Hepatocyte (in vitro differentiated cells): ENCODE data around the gene STAP2. TPM values are rescaled to one million over a fixed set of nuclear protein-coding genes. Genes with fewer than 3 reads are reported as not detected.

Experiments
- DNase-seq: peaks from one replicate; pipeline ENCODE4 v3.0.0-alpha.2; 2016; ENCODE audit warnings: low spot score
- H2AFZ ChIP-seq: fragments of 200-600 bp; sonication (generic); 2 replicates; pipeline ENCODE4 v1.6.0; 2016; ENCODE audit warnings: antibody characterized with exemption, mild to moderate bottlenecking
- H3K27ac ChIP-seq: fragments of 200-600 bp; sonication (generic); 2 replicates; pipeline ENCODE4 v1.5.1; 2016; ENCODE audit warnings: mild to moderate bottlenecking
- H3K27me3 ChIP-seq: fragments of 200-600 bp; sonication (generic); 2 replicates; pipeline ENCODE4 v1.6.1; 2016
- H3K36me3 ChIP-seq: fragments of 200-600 bp; sonication (generic); replicated peaks from 2 replicates; pipeline ENCODE4 v1.5.1; 2016; ENCODE audit warnings: low read depth; ENCODE audit not compliant: insufficient read depth
- H3K4me1 ChIP-seq: fragments of 200-600 bp; sonication (generic); 2 replicates; pipeline ENCODE4 v1.5.1; 2016; ENCODE audit warnings: mild to moderate bottlenecking, moderate library complexity; ENCODE audit not compliant: insufficient read depth
- H3K4me2 ChIP-seq: fragments of 200-600 bp; sonication (generic); 2 replicates; pipeline ENCODE4 v1.6.0; 2016
- H3K4me3 ChIP-seq: fragments of 200-600 bp; sonication (generic); 2 replicates; pipeline ENCODE4 v1.5.1; 2016; ENCODE audit warnings: mild to moderate bottlenecking
- H3K79me2 ChIP-seq: fragments of 200-600 bp; sonication (generic); 2 replicates; pipeline ENCODE4 v1.6.0; 2017; ENCODE audit warnings: mild to moderate bottlenecking
- H3K9me2 ChIP-seq: fragments of 200-600 bp; sonication (generic); replicated peaks from 2 replicates; pipeline ENCODE4 v1.6.0; 2017; ENCODE audit warnings: mild to moderate bottlenecking; ENCODE audit not compliant: insufficient read depth
- H3K9me3 ChIP-seq: fragments of 200-600 bp; sonication (generic); 2 replicates; pipeline ENCODE4 v1.5.1; 2016; ENCODE audit warnings: low read depth, mild to moderate bottlenecking
- H4K20me1 ChIP-seq: fragments of 200-600 bp; sonication (generic); 2 replicates; pipeline ENCODE4 v1.6.0; 2016; ENCODE audit warnings: mild to moderate bottlenecking; ENCODE audit not compliant: insufficient read depth, poor library complexity, severe bottlenecking
- CTCF ChIP-seq: fragments of 200-600 bp; sonication (generic); IDR thresholded peaks from 2 replicates; pipeline ENCODE4 v1.5.1; 2016; ENCODE audit warnings: antibody characterized with exemption, mild to moderate bottlenecking; ENCODE audit not compliant: poor library complexity
- EZH2 ChIP-seq: fragments of 200-600 bp; sonication (generic); IDR thresholded peaks from 2 replicates; pipeline ENCODE4 v1.6.1; 2016; ENCODE audit warnings: antibody characterized with exemption, mild to moderate bottlenecking, borderline replicate concordance
- EZH2phosphoT487 ChIP-seq: fragments of 200-600 bp; sonication (generic); IDR thresholded peaks from one replicate; pipeline ENCODE4 v1.6.1; 2018; ENCODE audit warnings: antibody characterized with exemption, mild to moderate bottlenecking, low read depth, moderate library complexity; ENCODE audit not compliant: unreplicated experiment, severe bottlenecking
- whole genome bisulfite sequencing: methylation state at CpG from one replicate; pipeline ENCODE4 v1.1.6; 2016; ENCODE audit warnings: low lambda C conversion rate; ENCODE audit errors: missing lambda C conversion rate; 5-methylcytosine and 5-hydroxymethylcytosine counted together
- polyA plus RNA-seq: library from polyadenylated mRNA; unstranded; fragments of >200 nt; fragmentation: Nextera tagmentation; extraction: Ambion mirVana; gene quantifications from 2 replicates; pipeline ENCODE4 v1.2.1, GENCODE V29; 2016
- total RNA-seq: library from RNA; depleted of rRNA; stranded (reverse); fragments of >200 nt; gene quantifications from 2 replicates; pipeline ENCODE4 v1.2.3, GENCODE V29; 2014

The STAP2 gene
- total and polyA plus RNA-seq, 2 experiments from 2014 or later: 28.1 to 34.4 TPM

GRCh38 chr19:4298810-4299550 is 39.6 kb downstream of the STAP2 start:
- WGBS: 96% methylated on average over 8 of the region's 8 CpGs
- Histone ChIP-seq H4K20me1 (no peaks in the 10 kb centered on the region), H3K9me3 (no peaks in the 10 kb centered on the region)

GRCh38 chr19:4297901-4298809 is 40.5 kb downstream of the STAP2 start:
- Histone ChIP-seq H3K27me3 (no peaks in the 10 kb centered on the region), H3K27ac (no peak overlapping the region), H2AFZ (no peak overlapping the region), H3K4me3 (no peak overlapping the region), H3K79me2 (no peaks in the 10 kb centered on the region), H3K9me2 (no peaks in the 10 kb centered on the region), H3K4me2 (no peak overlapping the region), H3K4me1 (no peaks in the 10 kb centered on the region), H3K9me3 (no peaks in the 10 kb centered on the region), H3K36me3 (no peaks in the 10 kb centered on the region), H4K20me1 (no peaks in the 10 kb centered on the region)
- no peak for DNase-seq
- 77% methylated on average over 27 of the region's 27 CpGs for WGBS
- no peak for TF ChIP-seq EZH2phosphoT487
- TF ChIP-seq EZH2: no peak
- TF ChIP-seq CTCF: no peak

More at GRCh38 chr19:4298810-4299550, 39.6 kb downstream of the STAP2 start:
- no peak overlapping the region for H3K4me2 ChIP-seq
- DNase-seq: no peak
- no peak overlapping the region for H3K4me3 ChIP-seq
- H3K4me1 ChIP-seq: no peaks in the 10 kb centered on the region
- H3K27me3 ChIP-seq: no peaks in the 10 kb centered on the region
- no peaks in the 10 kb centered on the region for H3K36me3 ChIP-seq
- no peak overlapping the region for H3K27ac ChIP-seq
- no peaks in the 10 kb centered on the region for H3K79me2 ChIP-seq
- H3K9me2 ChIP-seq: no peaks in the 10 kb centered on the region
- no peak overlapping the region for H2AFZ ChIP-seq
- TF ChIP-seq EZH2: no peak
- no peak for TF ChIP-seq CTCF
- no peak for TF ChIP-seq EZH2phosphoT487

GRCh38 chr19:4295972-4296771 is 42.5 kb downstream of the STAP2 start:
- H3K27ac ChIP-seq: no peak overlapping the region
- H3K9me3 ChIP-seq: no peaks in the 10 kb centered on the region
- no peaks in the 10 kb centered on the region for H3K79me2 ChIP-seq
- H3K36me3 ChIP-seq: no peaks in the 10 kb centered on the region
- no peak overlapping the region for H3K4me2 ChIP-seq
- 71% methylated on average over 12 of the region's 14 CpGs for WGBS
- TF ChIP-seq EZH2 (no peak), CTCF (no peak), EZH2phosphoT487 (no peak)
- no peaks in the 10 kb centered on the region for H3K4me1 ChIP-seq
- no peak overlapping the region for H2AFZ ChIP-seq
- DNase-seq: no peak
- H4K20me1 ChIP-seq: no peaks in the 10 kb centered on the region
- no peak overlapping the region for H3K4me3 ChIP-seq
- H3K9me2 ChIP-seq: no peaks in the 10 kb centered on the region
- no peaks in the 10 kb centered on the region for H3K27me3 ChIP-seq
